NB4 (cell line): Measurements from ENCODE around the gene NPAS2.
A peak's percentile ranks its signal among the peaks of the same experiment; 100 is the strongest.

Experiments used
- DNase-seq: peaks from one replicate; pipeline ENCODE4 v3.0.0; 2010; ENCODE audit warnings: low read depth
- H3K4me3 ChIP-seq: one replicate; pipeline ENCODE4 v1.5.1; 2011; ENCODE audit warnings: mild to moderate bottlenecking, low read depth, low read length, moderate library complexity
- CTCF ChIP-seq: IDR thresholded peaks from one replicate; pipeline ENCODE4 v1.5.1; 2012; ENCODE audit warnings: low read depth, low read length
- MAX ChIP-seq: IDR thresholded peaks from 2 replicates; pipeline ENCODE4 v1.6.1; 2011; ENCODE audit warnings: low read depth, low read length
- MYC ChIP-seq: IDR thresholded peaks from 2 replicates; pipeline ENCODE4 v1.6.1; 2011; ENCODE audit warnings: low read depth, low read length
- POLR2A ChIP-seq: IDR thresholded peaks from 2 replicates; pipeline ENCODE4 v1.6.1; 2011; ENCODE audit warnings: mild to moderate bottlenecking; ENCODE audit not compliant: insufficient read length; ENCODE audit errors: extremely low read depth

Gene NPAS2

GRCh38 chr2:101030866-101031554 lies 211.1 kb downstream of the NPAS2 start:
- TF ChIP-seq MYC, result no peak
- no peak for TF ChIP-seq MAX
- TF ChIP-seq POLR2A, result no peak
- no peak for TF ChIP-seq CTCF
- no peak overlapping the region for H3K4me3 ChIP-seq
- DNase-seq, result no peak

GRCh38 chr2:101032084-101032776 lies 212.3 kb downstream of the NPAS2 start:
- H3K4me3 ChIP-seq, result no peak overlapping the region
- no peak for DNase-seq
- TF ChIP-seq CTCF (no peak), POLR2A (no peak), MYC (no peak), MAX (no peak)

- TF ChIP-seq MAX, result no peak
- no peak overlapping the region for H3K4me3 ChIP-seq
- DNase-seq, result peak; percentile 51
Measured at GRCh38 chr2:101036562-101036961, 216.6 kb downstream of the NPAS2 start.

GRCh38 chr2:101037161-101037755 lies 217.3 kb downstream of the NPAS2 start:
- H3K4me3 ChIP-seq, result no peak overlapping the region
- no peak for DNase-seq
- TF ChIP-seq MAX (no peak), CTCF (no peak), POLR2A (no peak), MYC (no peak)

- no peak overlapping the region for H3K4me3 ChIP-seq
- TF ChIP-seq CTCF (peak; percentile 83), MAX (no peak), MYC (peak; percentile 36; the same call in 1 of the 2 replicates), POLR2A (no peak)
- peak; percentile 67 for DNase-seq
Measured at GRCh38 chr2:101038455-101039255, 218.7 kb downstream of the NPAS2 start.

GRCh38 chr2:101040072-101040471 lies 220.1 kb downstream of the NPAS2 start:
- TF ChIP-seq MYC (no peak), MAX (no peak)
- H3K4me3 ChIP-seq, result no peak overlapping the region
- DNase-seq, result no peak
